ENCODE results near the gene KRT78. TPM values are rescaled to one million over a fixed set of nuclear protein-coding genes. Genes with fewer than 3 reads are reported as not detected.
"Not testable (repeated sequence)": the region's sequence is repeated elsewhere in the genome, so short reads cannot be mapped to it uniquely, and the experiment has no call there.

Gene KRT78, protein sequence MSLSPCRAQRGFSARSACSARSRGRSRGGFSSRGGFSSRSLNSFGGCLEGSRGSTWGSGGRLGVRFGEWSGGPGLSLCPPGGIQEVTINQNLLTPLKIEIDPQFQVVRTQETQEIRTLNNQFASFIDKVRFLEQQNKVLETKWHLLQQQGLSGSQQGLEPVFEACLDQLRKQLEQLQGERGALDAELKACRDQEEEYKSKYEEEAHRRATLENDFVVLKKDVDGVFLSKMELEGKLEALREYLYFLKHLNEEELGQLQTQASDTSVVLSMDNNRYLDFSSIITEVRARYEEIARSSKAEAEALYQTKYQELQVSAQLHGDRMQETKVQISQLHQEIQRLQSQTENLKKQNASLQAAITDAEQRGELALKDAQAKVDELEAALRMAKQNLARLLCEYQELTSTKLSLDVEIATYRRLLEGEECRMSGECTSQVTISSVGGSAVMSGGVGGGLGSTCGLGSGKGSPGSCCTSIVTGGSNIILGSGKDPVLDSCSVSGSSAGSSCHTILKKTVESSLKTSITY
- polyA plus RNA-seq (2013, experiment 1 of 2; ENCODE audit: insufficient read length) = not detected
- not detected for polyA plus RNA-seq (2013, experiment 2 of 2; ENCODE audit: insufficient read length)

DNA sequence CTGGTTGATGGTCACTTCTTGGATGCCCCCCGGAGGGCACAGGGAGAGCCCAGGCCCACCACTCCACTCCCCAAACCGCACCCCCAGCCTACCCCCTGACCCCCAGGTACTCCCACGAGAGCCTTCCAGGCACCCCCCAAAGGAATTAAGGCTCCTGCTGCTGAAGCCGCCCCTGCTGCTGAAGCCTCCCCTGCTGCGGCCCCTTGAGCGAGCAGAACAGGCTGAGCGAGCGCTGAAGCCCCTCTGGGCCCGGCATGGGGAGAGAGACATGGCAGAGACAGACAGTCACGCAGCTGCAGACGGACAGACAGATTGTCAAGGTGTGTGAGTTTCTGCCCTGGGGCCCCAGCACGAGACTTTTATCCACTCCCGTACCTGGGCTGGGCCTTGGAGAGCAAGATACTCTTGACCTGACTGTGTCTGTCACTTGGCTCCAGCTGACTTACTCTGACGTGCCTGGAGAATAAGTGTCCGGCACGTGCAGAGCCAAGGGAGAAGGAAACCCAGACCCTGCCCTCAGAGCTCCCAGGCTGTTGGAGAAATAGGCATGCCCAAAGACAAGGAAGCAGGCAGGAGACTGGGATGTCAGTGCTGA lies at the start of gene KRT78:
Gene KRT78 (minus strand): TSS at position 334 of the 595 bp plus-strand sequence. CDS start 64 bp downstream, at position 270.
- DNase-seq = no peak

DNA sequence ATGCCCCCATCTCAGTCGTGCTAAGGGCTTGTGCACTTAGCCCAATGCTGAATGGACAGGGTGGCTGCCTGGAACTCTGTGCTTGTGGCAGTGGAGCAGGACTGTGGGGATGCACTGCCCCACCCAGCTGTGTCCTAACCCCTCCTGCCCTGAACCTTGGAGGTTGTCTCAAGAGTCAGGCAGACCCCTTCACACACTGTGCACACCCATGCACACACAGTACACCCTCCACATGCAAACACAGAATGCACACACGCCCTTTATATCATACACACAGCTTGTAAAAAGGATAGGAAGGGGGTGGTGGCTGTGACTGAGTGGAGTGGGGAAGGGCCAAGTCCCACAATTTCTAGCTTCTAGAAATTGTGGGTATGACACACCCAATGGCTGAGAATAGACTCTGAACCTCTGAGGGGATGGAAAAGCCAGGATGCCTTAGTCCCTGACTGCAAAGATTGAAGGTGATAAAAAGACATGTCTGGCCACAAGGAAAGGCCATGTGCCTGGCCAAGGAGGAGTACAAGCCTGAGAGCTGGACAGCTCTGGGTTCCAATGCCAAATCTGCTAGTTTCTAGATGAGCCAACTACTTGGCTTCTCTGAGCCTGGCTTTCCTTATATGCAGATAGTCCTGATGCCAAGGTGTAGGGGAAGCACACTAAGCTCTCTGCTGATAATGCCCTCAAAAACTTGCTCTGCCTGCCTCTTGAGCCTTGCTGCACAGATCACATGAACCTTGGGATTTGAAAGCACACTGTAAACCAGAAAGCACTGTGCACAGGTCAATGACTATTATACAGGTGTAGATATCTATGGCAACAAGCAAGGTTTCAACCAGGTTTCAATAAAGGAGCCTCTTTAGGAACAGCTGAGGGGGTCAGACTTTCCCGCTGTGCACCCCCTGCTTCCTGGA lies 47.7 kb upstream of the KRT78 start:
- no peak for DNase-seq

DNA sequence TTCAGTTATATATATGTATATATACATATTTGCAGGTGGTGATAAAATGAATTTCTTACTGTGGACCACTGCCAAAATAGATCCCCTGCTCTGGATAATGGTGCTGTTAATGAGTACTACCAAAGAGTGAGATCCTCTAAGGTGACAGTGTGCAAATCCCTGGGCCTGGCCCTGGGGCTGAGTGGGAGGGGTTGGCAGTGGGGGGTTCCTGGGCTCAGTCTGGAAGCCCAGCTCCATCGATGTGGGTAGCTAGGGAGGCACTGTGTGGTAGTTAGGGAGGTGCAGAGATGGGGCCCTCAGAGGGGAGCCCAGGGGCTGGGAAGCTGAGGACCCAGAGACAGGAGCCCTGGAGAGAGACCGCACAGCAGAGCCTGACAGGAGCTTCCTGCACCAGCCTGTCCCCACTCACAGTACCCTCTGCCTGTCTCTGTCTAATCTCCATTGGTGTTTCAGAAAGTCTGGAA lies 47.0 kb upstream of the KRT78 start:
- no peak for DNase-seq

DNA sequence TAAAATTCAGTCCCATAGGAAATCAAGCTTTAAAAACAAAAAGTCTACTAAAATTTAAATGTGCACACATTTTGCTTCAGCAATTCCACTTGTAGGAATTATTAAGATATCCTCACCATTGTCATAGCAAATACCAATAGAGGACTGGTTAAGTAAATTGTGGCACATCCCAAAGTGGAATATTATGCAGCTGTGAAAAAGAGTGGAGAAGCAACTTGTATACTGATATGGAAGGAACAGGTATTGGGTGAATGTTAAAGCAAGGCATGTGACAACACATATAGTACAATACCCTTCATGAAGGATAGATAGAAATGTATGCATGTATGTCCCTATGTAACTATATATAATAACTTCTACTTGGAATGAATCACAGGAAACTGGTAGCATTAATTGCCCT lies 44.2 kb upstream of the KRT78 start:
- DNase-seq = no peak

DNA sequence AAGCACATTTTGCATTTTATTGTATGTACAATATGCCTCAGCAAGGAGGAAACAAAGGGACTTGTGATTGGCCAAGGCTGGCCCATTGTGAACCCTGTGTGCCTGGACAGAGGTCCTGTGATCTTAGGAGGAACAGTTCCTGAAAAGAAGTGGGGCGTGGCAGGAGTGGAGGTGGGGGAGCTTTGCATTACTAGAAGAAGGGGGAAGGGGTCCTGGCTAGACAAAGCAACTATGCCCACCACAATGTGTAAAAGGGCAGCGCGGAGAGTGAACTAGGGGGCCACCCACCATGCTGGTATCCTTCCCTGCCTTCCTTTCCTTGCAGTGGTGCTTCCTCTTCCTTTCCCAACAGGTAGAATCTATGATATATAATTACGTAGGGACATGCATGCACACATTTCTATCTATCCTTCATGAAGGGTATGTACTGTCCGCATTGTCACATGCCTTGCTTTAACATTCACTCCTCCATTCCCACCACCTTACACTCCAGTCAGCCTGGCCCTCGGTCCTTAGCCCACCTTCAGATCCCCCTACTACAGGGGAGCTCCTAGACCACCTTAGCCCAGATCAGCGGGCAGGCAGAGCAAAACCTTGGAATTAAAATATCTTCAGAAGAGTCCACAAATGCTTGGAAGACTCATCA lies 43.5 kb upstream of the KRT78 start:
- DNase-seq = no peak

DNA sequence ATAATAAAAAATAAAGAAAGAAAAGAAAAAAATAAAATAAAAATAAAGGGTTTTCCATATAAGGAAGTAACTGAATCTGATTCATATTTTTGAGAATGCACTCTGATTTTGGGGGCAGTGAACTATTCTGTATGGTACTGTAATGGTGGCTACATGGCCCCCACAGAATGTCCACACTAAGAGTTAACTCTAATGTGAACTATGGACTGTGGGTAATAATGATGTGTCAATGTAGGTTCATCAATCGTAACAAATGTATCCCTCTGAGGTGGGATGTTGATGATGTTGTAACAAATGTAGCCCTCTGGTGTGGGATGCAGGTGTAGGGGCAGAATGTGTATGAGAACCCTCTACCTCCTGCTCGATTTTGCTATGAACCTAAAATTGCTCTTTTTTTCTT lies 42.2 kb upstream of the KRT78 start:
- DNase-seq = no peak

DNA sequence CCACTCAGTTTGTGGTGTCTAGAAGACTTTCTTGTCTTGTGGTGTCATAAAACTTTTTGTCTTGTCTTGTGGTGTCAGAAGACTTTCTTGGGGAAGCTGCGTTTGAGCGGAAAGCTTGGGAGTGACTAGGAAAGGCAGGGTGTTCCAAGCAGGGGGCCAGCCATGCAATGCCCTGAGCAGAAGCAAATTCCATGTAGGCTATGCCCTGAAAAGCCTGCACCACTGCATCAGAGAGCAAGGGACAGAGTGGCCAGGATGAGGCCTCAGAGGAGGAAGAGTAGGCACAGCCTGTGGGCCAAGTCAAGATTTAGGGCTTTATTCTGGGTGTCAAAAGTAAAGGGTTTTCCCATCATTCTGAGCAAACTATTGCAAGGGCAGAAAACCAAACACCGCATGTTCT lies 41.6 kb upstream of the KRT78 start:
- DNase-seq = no peak

DNA sequence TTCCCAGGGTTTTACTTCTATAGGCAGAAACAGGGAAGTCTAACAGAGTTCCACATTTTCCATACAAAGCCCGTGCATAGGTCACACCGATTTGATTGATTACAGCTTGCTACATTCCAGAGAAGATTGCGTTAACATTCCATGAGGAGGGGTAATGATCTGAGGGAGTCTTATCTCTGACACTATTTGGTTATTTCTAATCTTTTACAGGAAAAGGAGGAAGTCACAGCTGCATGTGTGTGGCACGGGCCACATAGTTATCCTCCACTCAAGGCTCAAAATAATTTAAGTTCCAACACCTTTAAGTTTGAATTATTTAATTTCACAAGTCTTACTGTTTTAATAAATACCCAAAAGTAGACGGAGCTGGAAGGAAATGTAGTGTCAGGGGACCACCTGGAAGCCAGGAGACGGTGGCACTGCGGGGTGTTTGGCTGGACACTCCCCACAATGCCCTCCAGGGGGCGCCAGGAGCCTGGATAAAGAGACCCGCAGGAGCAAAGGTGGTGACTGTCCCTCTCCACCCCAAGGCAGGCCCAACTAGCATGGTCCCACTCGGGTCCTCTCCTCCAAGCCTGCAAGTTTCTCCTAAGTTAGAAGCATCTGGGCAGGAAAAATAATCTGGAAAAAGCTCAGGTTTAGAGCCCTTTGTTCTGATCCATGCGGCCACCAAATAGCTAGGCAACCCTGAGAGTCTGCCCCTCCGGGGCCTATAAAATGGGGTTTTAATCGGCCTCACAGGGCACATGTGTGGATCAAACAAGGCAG lies 35.9 kb upstream of the KRT78 start:
- peak; percentile 56 for DNase-seq

DNA sequence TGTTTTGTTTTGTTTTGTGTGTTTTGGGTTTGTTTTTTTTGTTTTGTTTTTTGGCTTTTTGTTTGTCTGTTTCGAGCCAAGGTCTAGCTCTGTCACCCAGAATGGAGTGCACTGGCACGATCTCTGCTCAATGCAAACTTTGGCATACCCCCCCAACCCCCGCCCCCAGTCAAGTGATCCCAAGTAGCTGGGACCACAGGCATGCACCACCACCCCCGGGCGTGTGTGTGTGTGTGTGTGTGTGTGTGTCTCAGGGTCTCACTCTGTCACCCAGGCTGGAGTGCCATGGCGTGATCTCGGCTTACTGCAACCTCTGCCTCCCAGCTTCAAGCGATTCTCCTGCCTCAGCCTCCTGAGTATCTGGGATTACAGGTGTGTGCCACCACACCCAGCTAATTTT lies 31.7 kb upstream of the KRT78 start:
- not testable (repeated sequence) for DNase-seq

DNA sequence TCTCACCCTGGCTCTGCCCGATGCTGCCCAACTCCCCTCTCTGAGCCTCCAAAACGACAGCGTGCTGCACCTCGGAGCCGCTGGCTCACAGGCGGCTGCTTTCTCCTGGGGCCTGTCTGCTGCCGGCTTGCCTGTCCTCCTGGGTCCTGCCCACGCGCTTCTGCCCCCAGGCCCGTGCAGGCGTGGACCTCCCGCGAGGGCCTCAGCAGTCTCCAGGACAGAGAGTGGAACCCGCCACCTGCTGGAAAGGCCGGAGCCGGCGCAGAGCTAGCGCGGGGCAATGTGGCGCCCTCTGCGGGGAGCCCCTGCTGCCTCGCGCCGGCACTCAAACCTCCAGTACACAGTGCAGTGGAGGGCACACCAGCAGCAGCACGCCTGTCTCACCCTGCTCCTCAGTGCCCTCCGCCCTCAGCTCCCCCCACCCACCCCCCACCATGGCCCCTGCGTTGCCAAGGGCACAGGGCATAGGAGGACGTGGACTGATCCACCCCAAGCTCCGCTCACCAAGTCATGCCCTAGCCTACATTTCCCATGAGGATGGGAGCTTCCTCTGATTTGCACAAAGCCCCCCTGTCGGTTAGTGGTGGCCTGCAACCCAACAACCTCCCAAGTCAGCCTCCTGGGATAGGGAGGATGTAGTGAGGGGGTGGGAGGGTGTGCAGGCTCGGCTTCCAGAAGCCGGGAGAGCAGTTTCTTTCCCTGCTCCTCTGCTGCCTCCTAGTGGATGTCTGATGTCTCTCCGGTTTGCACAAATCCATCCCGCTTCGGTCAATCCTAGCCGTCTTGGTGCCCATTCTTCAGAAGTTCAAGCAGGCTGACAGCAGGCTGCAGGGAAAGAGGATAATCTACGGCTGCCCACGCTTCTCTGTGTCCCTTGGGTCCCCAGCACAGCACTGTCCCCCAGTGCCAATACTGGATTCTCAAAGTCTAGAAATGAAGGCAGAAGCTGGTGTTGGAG lies 30.9 kb upstream of the KRT78 start:
- DNase-seq = peak; percentile 91

DNA sequence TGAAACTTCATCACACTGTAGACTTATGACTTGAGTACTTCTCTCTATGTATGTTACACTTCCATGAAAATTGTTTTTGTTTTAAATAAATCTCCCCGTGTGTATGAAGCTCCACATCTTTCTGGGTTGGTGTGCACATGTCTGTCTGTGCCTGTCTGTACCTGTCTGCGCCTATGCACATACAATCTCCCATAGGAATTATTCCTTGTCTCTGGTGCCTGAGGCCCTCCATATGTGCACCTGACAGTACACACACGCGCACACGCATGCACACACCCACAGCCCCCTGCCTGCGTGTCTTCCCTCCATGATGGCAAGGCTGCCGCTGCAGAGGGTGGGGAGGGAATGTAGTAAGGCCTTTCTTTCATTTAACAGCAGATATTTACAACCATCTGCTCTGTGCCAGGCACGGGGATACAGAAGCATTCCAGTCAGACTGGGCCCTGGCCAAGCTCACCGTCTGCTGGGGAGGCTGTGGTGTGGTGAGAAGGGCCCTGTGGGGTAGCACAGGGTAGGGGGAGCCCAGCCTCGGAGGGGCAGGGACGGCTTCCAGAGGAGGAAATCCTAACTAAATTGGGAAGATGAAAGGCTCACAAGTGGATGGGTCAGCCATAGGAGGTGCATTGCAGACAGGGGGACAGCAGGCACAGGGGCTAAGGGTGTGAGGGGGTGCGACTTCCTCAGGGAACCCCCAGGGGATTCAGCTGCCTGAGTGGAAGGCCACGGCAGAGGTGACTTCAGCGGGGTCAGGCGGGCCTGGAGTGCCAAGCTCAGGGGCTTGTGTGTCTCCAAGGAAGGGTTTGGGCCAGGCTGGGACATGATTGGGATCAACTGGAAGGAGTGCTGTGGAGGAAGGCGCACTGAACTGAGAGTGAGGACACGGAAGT lies 30.0 kb upstream of the KRT78 start:
- no peak for DNase-seq

DNA sequence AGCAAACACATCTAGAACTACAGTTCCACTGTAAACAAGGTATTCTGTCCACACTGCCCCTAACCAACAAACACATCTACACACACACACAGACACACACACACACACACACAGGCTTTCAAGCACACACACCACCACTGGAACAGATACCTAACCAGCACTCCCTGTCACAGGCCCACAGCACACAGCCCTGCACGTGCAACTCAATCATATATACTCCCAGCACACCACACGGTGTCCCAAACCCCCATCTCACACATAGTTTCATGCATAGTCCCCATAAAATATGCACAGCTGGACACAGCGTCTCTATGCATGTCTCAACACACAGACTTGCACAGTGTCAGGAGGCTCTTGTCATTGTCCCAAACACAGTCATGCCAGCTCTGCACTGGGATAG lies 28.4 kb upstream of the KRT78 start:
- no peak for DNase-seq

DNA sequence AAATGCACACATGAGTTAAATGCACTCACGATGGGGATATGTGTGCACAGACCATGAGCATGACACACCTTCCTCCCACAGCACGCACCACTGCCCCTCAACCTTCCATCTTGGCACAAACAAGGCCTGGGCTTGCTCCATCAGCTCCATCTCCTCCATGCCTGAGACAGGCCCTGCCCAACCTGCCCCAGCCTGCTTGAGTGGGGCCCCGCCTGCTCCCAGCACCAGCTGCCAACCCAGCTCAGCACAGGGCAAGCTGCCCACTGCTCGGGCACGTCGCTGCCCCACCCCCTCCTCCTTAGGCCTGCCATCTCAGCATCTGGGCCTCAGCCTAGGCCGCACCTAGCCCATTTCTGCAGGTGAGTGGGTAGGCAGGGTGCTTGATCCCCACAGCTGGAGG lies 27.6 kb upstream of the KRT78 start:
- DNase-seq = no peak

DNA sequence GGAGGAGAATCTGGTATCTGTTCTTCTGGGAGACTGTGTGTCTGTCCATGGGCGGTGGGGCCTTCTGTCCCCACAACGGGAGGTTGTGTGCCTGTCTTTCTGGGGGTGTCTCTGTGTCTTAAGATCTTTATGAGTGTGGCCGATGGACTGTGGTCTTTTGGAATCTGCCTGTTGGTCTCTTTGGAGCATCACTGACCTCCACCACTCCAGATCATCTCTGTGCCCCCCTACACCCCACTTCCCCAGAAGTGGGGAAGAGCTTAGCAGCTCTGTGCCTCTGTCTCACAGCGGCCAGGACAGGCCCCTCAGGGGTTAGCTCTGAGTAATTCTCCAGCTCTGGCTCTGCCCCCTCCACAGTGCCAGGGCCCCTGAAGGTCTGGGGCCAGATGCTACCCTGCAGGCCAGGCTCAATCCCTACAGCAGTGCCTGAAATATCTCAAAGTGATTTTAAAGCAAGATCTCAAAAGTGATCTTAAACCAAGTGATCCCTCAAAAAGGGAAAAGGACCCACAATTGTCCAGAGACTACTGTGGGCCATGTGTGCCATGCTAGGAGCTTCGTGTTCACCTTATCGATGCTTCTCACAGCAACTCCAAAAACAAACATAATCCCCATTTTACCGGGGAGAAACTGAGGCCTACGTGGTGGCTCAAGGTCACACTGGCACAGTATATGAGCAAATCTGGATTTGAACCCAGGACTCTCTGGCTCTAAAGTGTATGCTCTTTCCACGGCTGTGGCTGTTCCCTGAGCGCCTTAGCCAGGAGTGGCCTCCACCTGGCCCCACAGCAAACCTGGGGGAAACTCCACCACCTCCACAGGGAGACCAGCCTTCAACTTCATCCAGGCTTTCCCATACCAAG lies 26.0 kb upstream of the KRT78 start:
- DNase-seq = no peak

DNA sequence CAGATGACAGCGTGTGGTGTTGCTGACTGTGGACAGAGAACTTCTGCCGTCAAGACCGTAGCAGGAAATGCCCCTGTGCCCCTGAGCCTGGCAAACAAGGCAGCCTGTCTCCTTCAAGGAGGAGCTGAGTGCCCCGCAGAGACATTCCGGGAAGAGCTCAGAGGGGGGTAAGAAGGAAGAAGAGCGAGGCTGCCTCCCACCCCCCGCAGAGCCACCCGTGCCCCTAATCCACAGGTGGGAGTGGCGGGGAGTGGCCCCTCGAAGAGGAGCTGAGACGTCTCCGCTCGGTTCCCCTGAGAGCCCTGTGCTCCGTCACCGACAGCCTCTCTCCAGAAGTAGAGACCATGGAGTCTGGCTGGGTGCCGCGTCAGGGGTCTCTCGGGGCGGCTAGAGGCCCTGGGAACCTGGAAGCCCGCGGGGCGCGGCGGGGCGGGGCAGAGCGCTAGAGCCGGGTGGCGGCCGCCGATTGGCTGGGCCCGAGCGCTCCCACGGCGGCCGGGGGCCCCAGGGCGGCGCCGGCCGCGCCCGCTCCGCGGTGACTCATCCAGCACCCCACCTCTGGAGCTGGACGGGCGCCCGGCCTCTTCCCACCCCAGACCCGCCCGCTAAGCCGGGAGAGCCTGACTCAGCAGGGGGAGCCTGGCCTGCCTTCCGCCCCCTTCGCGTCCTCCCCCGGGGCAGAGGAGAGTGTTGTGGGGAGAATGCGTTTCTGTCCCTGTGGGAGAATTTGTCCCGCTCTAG lies 25.2 kb upstream of the KRT78 start:
- DNase-seq = peak; percentile 96

DNA sequence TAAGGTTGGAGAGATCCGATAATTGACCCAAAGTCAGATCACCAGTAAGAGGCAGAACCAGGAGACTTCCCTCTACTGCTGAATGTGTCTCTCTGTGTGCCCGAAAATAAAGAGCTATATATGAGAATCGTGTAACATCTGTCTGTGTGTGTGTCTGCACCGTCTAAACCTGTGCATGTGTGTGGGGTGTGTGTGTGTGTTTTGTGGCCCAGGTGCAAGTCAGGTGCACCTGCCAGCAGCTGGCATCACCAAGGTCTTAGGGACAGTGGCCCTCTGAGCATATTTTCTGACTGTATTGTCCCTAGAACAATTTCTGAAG lies 24.7 kb upstream of the KRT78 start:
- no peak for DNase-seq

DNA sequence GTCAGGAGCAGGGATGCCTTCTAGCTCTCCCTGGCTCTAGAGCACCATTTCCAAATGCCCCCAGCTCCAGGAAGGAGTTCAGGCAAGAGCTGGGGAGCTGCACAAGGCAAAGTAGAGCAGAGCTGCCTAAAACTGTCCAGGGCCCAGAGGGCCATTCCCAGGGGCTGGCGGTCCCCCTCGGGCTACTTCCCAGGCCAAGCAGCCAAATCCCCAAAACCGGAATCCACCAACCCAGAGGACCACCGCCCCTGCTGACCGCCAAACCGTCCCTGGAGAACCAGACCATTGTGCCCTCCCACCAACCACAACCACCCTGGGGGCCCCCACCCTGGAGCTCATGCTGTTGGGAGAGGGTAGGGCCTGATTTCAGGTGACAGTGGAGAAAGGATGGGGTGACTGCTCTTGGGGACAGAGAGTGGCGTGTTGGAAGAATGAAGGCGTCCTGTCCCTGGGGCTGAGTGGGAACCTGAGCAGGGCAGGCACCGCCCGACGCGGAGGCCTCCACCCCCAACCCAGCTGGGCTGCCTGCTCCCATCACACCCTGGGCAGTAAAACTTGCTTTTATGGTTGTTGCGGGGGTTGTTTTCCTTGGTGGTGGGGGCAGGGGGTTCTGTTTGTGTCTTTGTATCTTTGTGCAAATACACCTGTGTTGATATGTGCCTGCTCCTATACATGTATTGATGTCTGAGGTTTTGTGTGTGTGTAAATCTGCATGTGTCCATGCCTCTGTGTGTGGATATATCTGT lies 24.0 kb upstream of the KRT78 start:
- no peak for DNase-seq

All from fibroblast of skin of scalp (primary cell).